K562 (cell line): Measurements from ENCODE around the gene EEF1A2.

Source experiments
- KDM2B ChIP-seq: fragments of 250-450 bp; sonication (Bioruptor Pico); IDR thresholded peaks from 2 replicates; pipeline ENCODE4 v1.8.0; 2021; ENCODE audit warnings: mild to moderate bottlenecking, moderate library complexity
- POLR2A ChIP-seq: fragments of 450-650 bp; conservative IDR thresholded peaks from 2 replicates; pipeline ENCODE4 v1.6.1; 2016
- POLR2AphosphoS5 ChIP-seq: IDR thresholded peaks from 2 replicates; pipeline ENCODE4 v1.6.1; 2011; ENCODE audit warnings: mild to moderate bottlenecking, low read depth, low read length, moderate library complexity; ENCODE audit not compliant: control insufficient read depth, insufficient read depth
- RAD21 ChIP-seq, 2 experiments: fragments of 250-450 bp in 1 of 2; fragments of 450-650 bp in 1 of 2; sonication (Bioruptor Pico) in 1 of 2; formaldehyde crosslinking in 1 of 2; IDR thresholded peaks in 1 of 2; conservative IDR thresholded peaks in 1 of 2; 2 replicates each; pipeline versions ENCODE4 v1.4.0 to v1.8.0; 2020 to 2022; ENCODE audit warnings: mild to moderate bottlenecking in 2 of 2, moderate library complexity in 1 of 2
- ZNF12 ChIP-seq: sonication (generic); formaldehyde crosslinking; IDR thresholded peaks from 2 replicates; pipeline ENCODE4 v1.4.0; 2020; ENCODE audit warnings: mild to moderate bottlenecking, missing genetic modification reagents
- ZNF766 ChIP-seq: fragments of 200-800 bp; sonication (Bioruptor generic); conservative IDR thresholded peaks from 2 replicates; pipeline ENCODE4 v1.6.1; 2016; ENCODE audit warnings: missing genetic modification characterization, missing compliant biosample characterization
- TF ChIP-seq, protein P1 (sequence below), 3 experiments: IDR thresholded peaks in 2 of 3; conservative IDR thresholded peaks in 1 of 3; 2 replicates each; pipeline ENCODE4 v1.5.1; 2011 to 2012; ENCODE audit warnings: low read length in 3 of 3, mild to moderate bottlenecking in 3 of 3, control low read depth in 2 of 3, improper control_type of control experiment in 1 of 3, inconsistent platforms in 1 of 3, low read depth in 1 of 3, mixed read lengths in 1 of 3, moderate library complexity in 1 of 3; ENCODE audit not compliant: insufficient read depth in 2 of 3
- TF ChIP-seq, protein P2 (sequence below): sonication (generic); formaldehyde crosslinking; IDR thresholded peaks from 2 replicates; pipeline ENCODE4 v1.8.0; 2023; ENCODE audit warnings: missing genetic modification reagents, mild to moderate bottlenecking, borderline replicate concordance
- TF ChIP-seq, protein P3 (sequence below): sonication (generic); formaldehyde crosslinking; IDR thresholded peaks from 2 replicates; pipeline ENCODE4 v1.4.0; 2020; ENCODE audit warnings: mild to moderate bottlenecking, missing genetic modification reagents
- TF ChIP-seq, protein P4 (sequence below): IDR thresholded peaks from 2 replicates; pipeline ENCODE4 v1.6.1; 2011; ENCODE audit warnings: borderline replicate concordance, low read depth, mild to moderate bottlenecking, moderate library complexity, low read length; ENCODE audit not compliant: insufficient read depth, poor library complexity, severe bottlenecking
- TF ChIP-seq, protein P5 (sequence below): sonication (generic); formaldehyde crosslinking; IDR thresholded peaks from 2 replicates; pipeline ENCODE4 v1.8.1; 2022; ENCODE audit warnings: missing genetic modification reagents

DNA sequence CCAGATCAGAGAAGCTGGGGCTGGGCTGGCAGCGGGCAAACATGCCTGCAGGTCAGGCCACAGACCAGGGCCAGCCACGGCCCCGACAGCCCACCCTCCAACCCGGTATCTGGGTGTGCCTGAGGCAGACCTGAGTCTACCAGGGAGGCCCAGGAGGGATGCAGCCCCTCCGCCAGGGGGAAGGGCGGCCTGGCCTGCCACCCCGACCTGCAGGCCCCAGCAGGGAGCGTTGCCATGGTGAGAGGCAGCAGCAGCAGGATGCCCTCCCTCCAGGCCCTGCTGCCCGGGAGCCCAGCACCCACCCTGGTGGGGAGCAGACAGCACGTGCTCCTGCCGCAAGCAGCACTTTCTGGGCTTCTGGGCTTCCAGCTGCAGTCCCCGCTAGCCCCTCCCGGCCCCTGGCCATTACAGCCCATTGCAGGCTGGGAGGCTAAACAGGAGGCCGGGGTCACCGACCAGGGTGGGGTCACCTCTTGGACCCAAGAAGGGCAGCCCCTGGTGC, 3.8 kb upstream of the EEF1A2 start:
- TF ChIP-seq, protein P1, sequence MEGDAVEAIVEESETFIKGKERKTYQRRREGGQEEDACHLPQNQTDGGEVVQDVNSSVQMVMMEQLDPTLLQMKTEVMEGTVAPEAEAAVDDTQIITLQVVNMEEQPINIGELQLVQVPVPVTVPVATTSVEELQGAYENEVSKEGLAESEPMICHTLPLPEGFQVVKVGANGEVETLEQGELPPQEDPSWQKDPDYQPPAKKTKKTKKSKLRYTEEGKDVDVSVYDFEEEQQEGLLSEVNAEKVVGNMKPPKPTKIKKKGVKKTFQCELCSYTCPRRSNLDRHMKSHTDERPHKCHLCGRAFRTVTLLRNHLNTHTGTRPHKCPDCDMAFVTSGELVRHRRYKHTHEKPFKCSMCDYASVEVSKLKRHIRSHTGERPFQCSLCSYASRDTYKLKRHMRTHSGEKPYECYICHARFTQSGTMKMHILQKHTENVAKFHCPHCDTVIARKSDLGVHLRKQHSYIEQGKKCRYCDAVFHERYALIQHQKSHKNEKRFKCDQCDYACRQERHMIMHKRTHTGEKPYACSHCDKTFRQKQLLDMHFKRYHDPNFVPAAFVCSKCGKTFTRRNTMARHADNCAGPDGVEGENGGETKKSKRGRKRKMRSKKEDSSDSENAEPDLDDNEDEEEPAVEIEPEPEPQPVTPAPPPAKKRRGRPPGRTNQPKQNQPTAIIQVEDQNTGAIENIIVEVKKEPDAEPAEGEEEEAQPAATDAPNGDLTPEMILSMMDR (IDR thresholded peaks at IDR 0.05 in 2 of 3, conservative IDR thresholded peaks at IDR 0.05 in 1 of 3; ENCODE audit: insufficient read depth in 2 of 3, low read depth in 1 of 3, low read length in 3 of 3) = no peak
- TF ChIP-seq POLR2AphosphoS5 (no peak), ZNF766 (CRISPR knock-in tag) (no peak), ZNF12 (CRISPR knock-in tag) (no peak), POLR2A (no peak), RAD21 (CRISPR knock-in tag; conservative IDR thresholded peaks at IDR 0.05 in 1 of 2, IDR thresholded peaks at IDR 0.05 in 1 of 2) (no peak), KDM2B (CRISPR knock-in tag) (no peak)
- TF ChIP-seq, protein P2, sequence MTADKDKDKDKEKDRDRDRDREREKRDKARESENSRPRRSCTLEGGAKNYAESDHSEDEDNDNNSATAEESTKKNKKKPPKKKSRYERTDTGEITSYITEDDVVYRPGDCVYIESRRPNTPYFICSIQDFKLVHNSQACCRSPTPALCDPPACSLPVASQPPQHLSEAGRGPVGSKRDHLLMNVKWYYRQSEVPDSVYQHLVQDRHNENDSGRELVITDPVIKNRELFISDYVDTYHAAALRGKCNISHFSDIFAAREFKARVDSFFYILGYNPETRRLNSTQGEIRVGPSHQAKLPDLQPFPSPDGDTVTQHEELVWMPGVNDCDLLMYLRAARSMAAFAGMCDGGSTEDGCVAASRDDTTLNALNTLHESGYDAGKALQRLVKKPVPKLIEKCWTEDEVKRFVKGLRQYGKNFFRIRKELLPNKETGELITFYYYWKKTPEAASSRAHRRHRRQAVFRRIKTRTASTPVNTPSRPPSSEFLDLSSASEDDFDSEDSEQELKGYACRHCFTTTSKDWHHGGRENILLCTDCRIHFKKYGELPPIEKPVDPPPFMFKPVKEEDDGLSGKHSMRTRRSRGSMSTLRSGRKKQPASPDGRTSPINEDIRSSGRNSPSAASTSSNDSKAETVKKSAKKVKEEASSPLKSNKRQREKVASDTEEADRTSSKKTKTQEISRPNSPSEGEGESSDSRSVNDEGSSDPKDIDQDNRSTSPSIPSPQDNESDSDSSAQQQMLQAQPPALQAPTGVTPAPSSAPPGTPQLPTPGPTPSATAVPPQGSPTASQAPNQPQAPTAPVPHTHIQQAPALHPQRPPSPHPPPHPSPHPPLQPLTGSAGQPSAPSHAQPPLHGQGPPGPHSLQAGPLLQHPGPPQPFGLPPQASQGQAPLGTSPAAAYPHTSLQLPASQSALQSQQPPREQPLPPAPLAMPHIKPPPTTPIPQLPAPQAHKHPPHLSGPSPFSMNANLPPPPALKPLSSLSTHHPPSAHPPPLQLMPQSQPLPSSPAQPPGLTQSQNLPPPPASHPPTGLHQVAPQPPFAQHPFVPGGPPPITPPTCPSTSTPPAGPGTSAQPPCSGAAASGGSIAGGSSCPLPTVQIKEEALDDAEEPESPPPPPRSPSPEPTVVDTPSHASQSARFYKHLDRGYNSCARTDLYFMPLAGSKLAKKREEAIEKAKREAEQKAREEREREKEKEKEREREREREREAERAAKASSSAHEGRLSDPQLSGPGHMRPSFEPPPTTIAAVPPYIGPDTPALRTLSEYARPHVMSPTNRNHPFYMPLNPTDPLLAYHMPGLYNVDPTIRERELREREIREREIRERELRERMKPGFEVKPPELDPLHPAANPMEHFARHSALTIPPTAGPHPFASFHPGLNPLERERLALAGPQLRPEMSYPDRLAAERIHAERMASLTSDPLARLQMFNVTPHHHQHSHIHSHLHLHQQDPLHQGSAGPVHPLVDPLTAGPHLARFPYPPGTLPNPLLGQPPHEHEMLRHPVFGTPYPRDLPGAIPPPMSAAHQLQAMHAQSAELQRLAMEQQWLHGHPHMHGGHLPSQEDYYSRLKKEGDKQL (CRISPR knock-in tag) = no peak
- TF ChIP-seq, protein P3, sequence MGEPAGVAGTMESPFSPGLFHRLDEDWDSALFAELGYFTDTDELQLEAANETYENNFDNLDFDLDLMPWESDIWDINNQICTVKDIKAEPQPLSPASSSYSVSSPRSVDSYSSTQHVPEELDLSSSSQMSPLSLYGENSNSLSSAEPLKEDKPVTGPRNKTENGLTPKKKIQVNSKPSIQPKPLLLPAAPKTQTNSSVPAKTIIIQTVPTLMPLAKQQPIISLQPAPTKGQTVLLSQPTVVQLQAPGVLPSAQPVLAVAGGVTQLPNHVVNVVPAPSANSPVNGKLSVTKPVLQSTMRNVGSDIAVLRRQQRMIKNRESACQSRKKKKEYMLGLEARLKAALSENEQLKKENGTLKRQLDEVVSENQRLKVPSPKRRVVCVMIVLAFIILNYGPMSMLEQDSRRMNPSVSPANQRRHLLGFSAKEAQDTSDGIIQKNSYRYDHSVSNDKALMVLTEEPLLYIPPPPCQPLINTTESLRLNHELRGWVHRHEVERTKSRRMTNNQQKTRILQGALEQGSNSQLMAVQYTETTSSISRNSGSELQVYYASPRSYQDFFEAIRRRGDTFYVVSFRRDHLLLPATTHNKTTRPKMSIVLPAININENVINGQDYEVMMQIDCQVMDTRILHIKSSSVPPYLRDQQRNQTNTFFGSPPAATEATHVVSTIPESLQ (CRISPR knock-in tag) = no peak
- TF ChIP-seq, protein P4, sequence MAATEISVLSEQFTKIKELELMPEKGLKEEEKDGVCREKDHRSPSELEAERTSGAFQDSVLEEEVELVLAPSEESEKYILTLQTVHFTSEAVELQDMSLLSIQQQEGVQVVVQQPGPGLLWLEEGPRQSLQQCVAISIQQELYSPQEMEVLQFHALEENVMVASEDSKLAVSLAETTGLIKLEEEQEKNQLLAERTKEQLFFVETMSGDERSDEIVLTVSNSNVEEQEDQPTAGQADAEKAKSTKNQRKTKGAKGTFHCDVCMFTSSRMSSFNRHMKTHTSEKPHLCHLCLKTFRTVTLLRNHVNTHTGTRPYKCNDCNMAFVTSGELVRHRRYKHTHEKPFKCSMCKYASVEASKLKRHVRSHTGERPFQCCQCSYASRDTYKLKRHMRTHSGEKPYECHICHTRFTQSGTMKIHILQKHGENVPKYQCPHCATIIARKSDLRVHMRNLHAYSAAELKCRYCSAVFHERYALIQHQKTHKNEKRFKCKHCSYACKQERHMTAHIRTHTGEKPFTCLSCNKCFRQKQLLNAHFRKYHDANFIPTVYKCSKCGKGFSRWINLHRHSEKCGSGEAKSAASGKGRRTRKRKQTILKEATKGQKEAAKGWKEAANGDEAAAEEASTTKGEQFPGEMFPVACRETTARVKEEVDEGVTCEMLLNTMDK = no peak
- TF ChIP-seq, protein P5, sequence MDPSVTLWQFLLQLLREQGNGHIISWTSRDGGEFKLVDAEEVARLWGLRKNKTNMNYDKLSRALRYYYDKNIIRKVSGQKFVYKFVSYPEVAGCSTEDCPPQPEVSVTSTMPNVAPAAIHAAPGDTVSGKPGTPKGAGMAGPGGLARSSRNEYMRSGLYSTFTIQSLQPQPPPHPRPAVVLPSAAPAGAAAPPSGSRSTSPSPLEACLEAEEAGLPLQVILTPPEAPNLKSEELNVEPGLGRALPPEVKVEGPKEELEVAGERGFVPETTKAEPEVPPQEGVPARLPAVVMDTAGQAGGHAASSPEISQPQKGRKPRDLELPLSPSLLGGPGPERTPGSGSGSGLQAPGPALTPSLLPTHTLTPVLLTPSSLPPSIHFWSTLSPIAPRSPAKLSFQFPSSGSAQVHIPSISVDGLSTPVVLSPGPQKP (CRISPR knock-in tag) = no peak
